Activated CD4-positive, alpha-beta T cell treated with anti-CD3 and anti-CD28 coated beads for 4 hours (primary cell): ENCODE measurements around the gene GPRC5A.
"Not testable (repeated sequence)": the region's sequence is repeated elsewhere in the genome, so short reads cannot be mapped to it uniquely, and the experiment has no call there.

Experiments used
- DNase-seq, 2 donors: peaks; one replicate each; pipeline ENCODE4 v3.0.0-alpha.2; 2020

The GPRC5A gene

GRCh38 chr12:12891080-12891880, at the start of gene GPRC5A:
Gene GPRC5A, plus strand, starts transcription at chr12:12891562. Its CDS starts 16,688 bp downstream, at chr12:12908250.
- peak; percentile 9 to 15 for DNase-seq

- DNase-seq = no peak
Observed at GRCh38 chr12:12845794-12846243, 45.5 kb upstream of the GPRC5A start.

GRCh38 chr12:12846780-12847179, 44.6 kb upstream of the GPRC5A start:
- peak in 1 of 2 donors; percentile 13 for DNase-seq

GRCh38 chr12:12853435-12853834, 37.9 kb upstream of the GPRC5A start:
- no peak for DNase-seq

GRCh38 chr12:12859690-12860089, 31.7 kb upstream of the GPRC5A start:
- DNase-seq = no peak

GRCh38 chr12:12864243-12864642, 27.1 kb upstream of the GPRC5A start:
- DNase-seq = no peak

GRCh38 chr12:12868477-12869235, 22.7 kb upstream of the GPRC5A start:
- DNase-seq = no peak

GRCh38 chr12:12870465-12870864, 20.9 kb upstream of the GPRC5A start:
- no peak for DNase-seq

- DNase-seq = no peak
Observed at GRCh38 chr12:12871587-12872138, 19.7 kb upstream of the GPRC5A start.

- no peak for DNase-seq
Observed at GRCh38 chr12:12872139-12872933, 19.0 kb upstream of the GPRC5A start.

GRCh38 chr12:12872934-12873275, 18.5 kb upstream of the GPRC5A start:
- DNase-seq = no peak

- no peak for DNase-seq
Observed at GRCh38 chr12:12874029-12874428, 17.3 kb upstream of the GPRC5A start.

- not testable (repeated sequence) for DNase-seq
Observed at GRCh38 chr12:12875301-12875700, 16.1 kb upstream of the GPRC5A start.

GRCh38 chr12:12877153-12877768, 14.1 kb upstream of the GPRC5A start:
- DNase-seq = no peak

GRCh38 chr12:12877781-12878455, 13.4 kb upstream of the GPRC5A start:
- DNase-seq = no peak

GRCh38 chr12:12880537-12880936, 10.8 kb upstream of the GPRC5A start:
- no peak for DNase-seq

- no peak for DNase-seq
Observed at GRCh38 chr12:12881151-12881909, 10.0 kb upstream of the GPRC5A start.

- no peak for DNase-seq
Observed at GRCh38 chr12:12882288-12882687, 9.1 kb upstream of the GPRC5A start.

GRCh38 chr12:12883369-12884001, 7.9 kb upstream of the GPRC5A start:
- no peak for DNase-seq

GRCh38 chr12:12885096-12885792, 6.1 kb upstream of the GPRC5A start:
- DNase-seq = no peak
